ENCODE data around the gene HTRA2.

DNA sequence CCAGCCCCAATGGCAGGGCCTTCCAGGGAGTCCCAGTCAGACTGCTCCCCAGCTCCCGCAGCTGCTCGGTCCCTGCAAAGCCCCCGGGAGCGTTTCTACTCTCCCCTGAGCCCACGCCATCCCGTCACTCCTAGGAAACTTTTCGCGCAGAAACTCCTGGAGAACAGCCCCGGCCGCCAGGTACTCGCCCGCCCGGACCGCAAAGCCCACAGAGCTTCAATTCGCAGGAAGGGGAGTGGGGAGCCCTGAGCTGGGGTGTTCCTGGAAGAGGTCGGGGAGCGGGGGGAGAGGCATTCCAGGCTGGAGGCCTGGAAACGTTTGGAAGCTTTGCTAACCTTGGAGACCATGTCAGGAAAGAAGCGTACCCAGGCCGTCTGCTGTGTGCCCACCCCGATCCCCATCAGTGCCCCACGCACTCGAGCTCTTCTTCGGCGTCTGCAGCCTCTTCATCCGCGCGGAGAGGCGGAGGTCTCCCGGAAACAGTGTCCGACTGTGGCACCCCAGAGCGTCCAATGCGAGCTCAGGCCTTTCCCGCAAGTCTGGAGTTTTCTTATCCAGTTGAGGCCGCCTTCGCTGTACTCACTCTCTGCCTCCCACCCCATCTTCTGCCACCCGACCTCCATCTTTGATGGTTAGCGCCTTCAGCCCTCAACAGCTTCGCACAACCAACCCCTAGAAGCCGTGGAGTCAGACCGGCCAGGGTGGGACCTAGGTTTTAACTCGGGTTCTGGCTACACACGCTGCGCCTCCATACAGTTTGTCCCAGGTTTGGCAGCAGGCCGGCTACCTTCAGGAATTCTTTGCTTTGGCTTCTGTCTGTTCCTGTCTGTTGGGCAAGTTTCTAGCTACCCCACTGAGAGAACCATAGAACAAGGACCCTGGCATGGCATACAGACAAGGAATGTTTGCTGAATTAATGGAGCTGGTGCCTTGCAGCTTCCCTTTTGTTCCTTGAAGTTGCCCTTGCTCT lies 25.9 kb upstream of the HTRA2 start:
- TF ChIP-seq CTCF (IDR thresholded peaks at IDR 0.05) (no peak), POLR2A (IDR thresholded peaks at IDR 0.05) (no peak), POLR2AphosphoS5 (IDR thresholded peaks at IDR 0.05) (no peak), EP300 (IDR thresholded peaks at IDR 0.05) (no peak)
